Activated T-cell treated with anti-CD3 and anti-CD28 coated beads, Interleukin-2, amount 50 U/mL, for 1 hour (primary cell): ENCODE data around the gene NRP2.

Source experiments
- DNase-seq: peaks from one replicate; pipeline ENCODE4 v3.0.0-alpha.2; 2020

Gene NRP2

GRCh38 chr2:205660521-205661124, 21.7 kb upstream of the NRP2 start:
- DNase-seq, result no peak

- no peak for DNase-seq
Measured at GRCh38 chr2:205661281-205661680, 21.0 kb upstream of the NRP2 start.

GRCh38 chr2:205662206-205662965, 19.9 kb upstream of the NRP2 start:
- no peak for DNase-seq

GRCh38 chr2:205665791-205666190, 16.5 kb upstream of the NRP2 start:
- DNase-seq, result no peak

- no peak for DNase-seq
Measured at GRCh38 chr2:205670292-205670691, 12.0 kb upstream of the NRP2 start.

- DNase-seq, result no peak
Measured at GRCh38 chr2:205673312-205673711, 9.0 kb upstream of the NRP2 start.

- no peak for DNase-seq
Measured at GRCh38 chr2:205675861-205676516, 6.3 kb upstream of the NRP2 start.

- DNase-seq, result no peak
Measured at GRCh38 chr2:205678541-205679142, 3.7 kb upstream of the NRP2 start.

GRCh38 chr2:205679410-205680009, 2.8 kb upstream of the NRP2 start:
- no peak for DNase-seq

GRCh38 chr2:205680067-205680466, 2.2 kb upstream of the NRP2 start:
- DNase-seq, result no peak

GRCh38 chr2:205680903-205681302, 1.4 kb upstream of the NRP2 start:
- no peak for DNase-seq

GRCh38 chr2:205681401-205682238, 681 bp upstream of the NRP2 start:
- no peak for DNase-seq

GRCh38 chr2:205682971-205683501, 735 bp downstream of the NRP2 start:
- DNase-seq, result no peak

- no peak for DNase-seq
Measured at GRCh38 chr2:205683502-205684367, 1.4 kb downstream of the NRP2 start.

GRCh38 chr2:205684871-205685313, 2.6 kb downstream of the NRP2 start:
- DNase-seq, result no peak

- no peak for DNase-seq
Measured at GRCh38 chr2:205685314-205686055, 3.2 kb downstream of the NRP2 start.

- DNase-seq, result no peak
Measured at GRCh38 chr2:205686056-205686782, 3.9 kb downstream of the NRP2 start.

GRCh38 chr2:205686783-205687640, 4.7 kb downstream of the NRP2 start:
- no peak for DNase-seq

GRCh38 chr2:205687641-205687956, 5.3 kb downstream of the NRP2 start:
- DNase-seq, result no peak
